ENCODE results near the gene PYROXD2.

The PYROXD2 gene

DNA sequence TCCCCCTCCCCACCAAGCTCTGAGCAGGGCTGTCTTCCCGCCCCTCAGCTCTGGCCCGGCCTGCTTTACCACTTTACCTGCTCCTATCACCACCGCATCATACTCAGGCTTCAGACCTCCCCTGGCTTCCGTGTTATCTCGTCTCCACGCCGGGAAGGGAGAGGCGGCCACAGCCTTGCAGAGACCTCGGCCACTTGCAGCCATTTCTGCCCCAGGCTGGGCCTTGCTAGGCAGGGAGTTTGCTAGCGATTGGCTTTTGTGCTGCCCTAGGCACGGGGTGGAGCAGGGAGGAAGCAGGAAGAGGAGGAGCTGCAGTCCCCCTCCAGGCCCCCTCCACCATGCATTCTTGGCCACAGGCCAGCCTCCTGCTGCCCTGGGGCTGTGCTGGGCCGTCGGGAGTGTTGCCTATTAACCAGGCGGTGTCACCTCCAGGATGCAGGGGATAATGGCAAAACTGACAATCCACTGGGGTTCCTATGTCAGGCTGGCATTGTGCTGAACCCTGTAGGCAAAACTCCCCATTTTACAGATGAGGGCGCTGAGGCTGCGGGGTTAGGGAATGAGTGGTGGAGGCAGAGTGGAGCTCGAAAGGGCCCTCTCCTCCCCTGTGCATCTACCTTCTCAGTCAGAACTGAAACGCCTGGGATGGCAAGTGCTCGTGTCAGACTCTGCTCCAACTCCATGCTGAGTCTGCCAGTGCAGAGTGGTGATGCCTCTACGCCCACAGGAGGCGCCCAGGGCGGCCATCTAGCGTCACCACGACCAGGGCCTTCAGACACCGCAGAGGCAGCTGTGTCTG, at the start of gene PYROXD2:
Gene PYROXD2, minus strand, starts transcription at position 251 of the 799 bp plus-strand sequence. Its CDS starts 47 bp downstream, at position 204.
- DNase-seq = peak; percentile 90

DNA sequence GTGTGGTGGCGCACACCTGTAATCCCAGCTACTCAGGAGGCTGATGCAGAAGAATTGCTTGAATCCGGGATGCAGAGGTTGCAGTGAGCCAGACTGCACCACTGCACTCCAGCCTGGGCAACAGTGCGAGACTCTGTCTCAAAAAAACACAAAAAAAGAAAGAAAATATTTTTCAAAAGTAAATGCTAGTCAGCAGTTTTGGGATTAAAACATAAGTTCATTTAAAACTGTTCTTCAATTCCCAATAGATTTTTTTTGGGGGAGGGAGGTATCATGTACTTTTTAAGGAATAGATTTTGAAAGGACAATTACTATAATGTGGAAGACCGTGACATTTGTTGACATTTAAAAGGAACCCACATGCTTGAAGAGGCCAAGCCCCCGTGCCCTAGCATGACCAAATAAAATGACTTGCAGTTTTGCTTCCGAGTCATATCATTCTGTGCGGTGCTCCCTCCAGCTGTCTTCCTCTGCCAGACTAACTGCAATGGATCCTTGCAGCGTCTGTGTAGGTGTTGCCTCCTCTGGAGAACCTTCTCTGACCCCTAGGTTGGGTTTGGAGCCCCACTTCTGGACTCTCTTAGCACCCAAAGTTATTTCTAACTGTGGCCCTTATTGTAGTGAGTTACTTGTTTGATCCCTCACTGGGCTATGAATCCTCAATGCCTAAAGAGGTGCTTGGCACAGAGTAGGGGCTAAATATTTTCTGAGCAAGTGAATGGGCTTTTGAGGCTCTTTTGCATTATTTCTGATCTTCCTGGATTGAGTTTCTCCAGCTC, 49.2 kb upstream of the PYROXD2 start:
- DNase-seq = no peak

DNA sequence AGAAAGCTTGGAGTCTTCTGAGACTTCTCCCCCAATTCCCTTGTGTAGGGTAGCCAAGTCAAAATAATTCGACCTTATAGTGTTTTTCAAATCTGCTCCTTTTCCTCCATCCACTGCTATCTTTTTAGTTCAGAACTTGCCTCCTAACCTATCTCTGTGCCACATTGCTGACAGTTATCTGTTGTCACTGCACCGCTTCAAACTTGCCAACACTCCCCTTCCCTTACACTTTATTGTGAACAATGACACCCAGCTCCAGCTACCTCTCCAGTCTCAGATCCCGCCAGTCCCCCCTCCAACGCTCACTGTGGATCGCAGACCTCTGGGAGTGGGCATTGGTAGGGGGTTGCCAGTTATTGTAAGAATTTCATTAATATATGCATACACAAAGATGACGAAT, 48.0 kb upstream of the PYROXD2 start:
- DNase-seq = no peak

GRCh38 chr10:98461500-98461842, 46.5 kb upstream of the PYROXD2 start:
- DNase-seq = no peak

DNA sequence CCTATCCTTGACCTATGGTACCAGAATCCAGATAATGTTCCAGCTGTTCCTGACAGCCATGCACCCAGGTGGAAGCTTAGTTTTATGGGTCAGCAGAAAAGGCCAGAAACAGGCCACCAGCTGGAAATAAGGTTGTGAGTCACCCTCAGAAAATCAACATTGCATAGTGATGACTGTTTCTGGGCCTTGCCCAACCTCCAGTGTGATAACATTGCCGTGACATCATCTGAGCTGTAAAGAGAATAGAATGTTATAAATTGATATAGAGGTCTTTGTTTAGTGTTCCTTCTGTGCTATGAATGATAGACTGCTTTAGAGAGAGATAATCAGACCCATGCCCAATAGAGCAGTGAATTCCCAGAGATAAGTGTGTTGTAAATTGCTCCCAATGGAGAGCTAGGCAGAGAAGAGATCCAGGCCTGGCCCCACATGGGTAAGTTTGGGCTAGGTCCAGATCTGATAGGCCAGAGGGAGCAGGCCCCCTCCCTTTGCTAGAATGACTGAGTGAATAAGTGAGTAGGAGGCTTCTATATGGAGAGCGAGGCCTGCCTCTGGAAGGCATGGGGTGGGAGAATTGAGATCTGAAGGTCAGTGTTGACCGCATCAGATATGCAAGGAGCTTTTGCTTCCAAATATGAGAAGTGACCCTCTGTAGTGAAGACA, 46.0 kb upstream of the PYROXD2 start:
- peak; percentile 92 for DNase-seq

DNA sequence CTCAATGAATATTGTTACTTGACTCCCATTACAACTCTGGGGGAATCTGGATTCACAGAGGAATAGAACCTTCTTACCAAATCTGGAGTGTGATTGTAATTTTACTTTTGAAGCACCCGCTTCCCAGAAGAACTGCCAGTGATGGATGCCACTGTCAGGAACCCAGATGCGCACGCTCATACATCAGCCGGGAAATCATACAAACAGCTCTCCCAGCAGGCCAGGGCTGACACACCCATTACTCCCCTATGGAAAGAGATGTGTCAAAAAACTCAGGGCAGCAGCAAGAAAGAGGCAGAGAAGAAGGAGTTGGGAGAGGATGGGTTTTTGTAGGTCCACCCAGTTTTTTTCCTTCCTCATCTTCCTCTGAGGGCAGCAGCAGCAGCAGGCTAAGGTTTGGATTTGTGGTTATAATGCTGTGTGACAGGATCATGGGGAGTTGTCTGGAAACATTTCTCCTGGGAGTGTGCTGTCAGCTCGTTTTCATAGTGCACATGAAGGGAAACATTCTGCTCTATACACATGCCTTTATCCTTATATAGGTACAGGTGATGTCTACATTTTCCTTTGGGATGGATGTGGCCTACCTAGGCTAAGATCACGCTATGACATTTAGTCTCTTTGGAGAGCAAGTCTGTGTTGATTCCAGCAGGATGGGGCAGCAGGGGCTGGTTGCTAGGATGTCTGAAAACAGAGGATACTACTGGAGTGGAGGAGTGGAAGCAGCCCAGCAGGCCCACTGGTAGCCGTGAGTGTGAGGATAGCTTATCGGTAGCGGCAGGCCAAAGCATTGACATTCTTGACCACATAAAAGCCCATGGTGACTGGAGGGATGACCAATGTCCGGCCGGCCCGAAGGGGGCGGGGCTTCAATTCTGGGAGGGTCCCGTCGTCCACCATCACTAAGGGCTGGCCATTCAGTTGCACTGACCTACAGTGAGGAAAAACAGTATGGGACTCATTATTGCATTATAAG, 44.1 kb upstream of the PYROXD2 start:
- DNase-seq = no peak

- no peak for DNase-seq
Observed at GRCh38 chr10:98457721-98458120, 42.7 kb upstream of the PYROXD2 start.

GRCh38 chr10:98456686-98457482, 41.9 kb upstream of the PYROXD2 start:
- no peak for DNase-seq

DNA sequence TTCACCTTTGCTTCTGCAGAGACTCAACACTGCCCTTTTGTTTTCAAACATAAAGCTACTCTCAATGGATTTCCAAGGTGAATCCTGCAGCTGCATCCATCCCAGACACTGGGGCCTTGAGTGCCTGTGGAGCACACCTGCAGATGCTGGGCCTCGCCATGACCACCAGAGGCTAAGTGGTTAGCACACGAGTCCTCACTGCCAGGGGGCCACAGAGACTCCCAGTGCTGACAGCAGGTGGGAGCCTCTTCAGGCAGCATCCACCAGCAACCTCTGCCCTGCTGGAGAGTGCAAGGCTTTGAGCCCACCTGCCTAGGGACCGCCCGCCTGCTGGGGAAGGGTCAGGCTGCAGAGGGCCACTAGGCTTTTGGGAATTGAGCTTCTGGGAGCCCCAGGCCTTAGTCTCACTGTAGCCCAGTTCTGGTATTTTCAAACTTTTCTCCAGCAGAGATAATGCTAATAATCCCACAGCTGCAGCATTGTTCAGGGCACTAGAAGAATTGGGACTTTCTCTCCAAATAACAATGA, 41.1 kb upstream of the PYROXD2 start:
- DNase-seq = no peak

DNA sequence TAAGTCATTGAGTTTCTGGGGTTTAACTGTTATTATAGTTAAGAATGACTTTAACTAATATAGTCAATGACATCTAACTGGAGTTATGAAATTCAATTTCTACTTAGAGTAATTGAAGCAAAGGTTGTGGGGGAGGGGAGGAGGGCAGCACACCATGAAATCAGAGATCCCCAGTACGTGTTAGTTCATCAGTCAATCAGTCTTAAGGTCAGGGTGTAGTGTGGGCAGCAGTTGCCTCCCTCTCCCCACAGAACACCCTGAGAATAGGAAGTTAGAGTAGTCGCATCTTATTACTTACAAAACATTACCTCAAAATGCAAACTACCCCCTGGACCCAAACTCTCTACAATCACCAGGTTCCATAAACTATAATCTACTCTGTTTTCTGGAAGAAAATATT, 38.7 kb upstream of the PYROXD2 start:
- no peak for DNase-seq

DNA sequence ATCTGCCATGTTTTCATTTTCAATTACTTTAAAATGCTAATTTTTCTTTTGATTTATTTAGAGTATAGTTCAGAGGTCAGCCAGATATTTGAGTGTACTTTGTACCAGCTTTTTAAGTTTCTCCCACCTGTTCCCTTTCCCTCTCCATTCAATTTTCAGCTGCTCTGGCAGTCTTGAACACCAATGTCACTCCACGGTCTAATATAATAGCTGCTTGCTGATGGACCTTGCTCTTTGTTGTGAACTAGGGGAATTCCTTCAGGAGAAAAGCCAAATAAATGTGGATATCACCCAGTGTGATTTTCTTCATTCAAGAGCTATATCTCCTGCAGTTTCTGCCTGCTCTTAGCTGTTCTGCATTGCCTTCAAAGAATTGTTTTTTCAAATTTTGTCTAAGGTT, 35.6 kb upstream of the PYROXD2 start:
- DNase-seq = no peak

- DNase-seq = no peak
Observed at GRCh38 chr10:98449287-98449686, 34.3 kb upstream of the PYROXD2 start.

- DNase-seq = peak; percentile 49
Observed at GRCh38 chr10:98446661-98447221, 31.8 kb upstream of the PYROXD2 start, which contains the start of gene HPS1. TSS of gene HPS1 (minus strand) at chr10:98446935. CDS start at chr10:98443240, 3,695 bp downstream.

GRCh38 chr10:98446151-98446660, 31.2 kb upstream of the PYROXD2 start:
- DNase-seq = no peak

GRCh38 chr10:98445200-98445812, 30.3 kb upstream of the PYROXD2 start:
- DNase-seq = no peak

GRCh38 chr10:98444314-98445006, 29.5 kb upstream of the PYROXD2 start:
- peak; percentile 29 for DNase-seq

DNA sequence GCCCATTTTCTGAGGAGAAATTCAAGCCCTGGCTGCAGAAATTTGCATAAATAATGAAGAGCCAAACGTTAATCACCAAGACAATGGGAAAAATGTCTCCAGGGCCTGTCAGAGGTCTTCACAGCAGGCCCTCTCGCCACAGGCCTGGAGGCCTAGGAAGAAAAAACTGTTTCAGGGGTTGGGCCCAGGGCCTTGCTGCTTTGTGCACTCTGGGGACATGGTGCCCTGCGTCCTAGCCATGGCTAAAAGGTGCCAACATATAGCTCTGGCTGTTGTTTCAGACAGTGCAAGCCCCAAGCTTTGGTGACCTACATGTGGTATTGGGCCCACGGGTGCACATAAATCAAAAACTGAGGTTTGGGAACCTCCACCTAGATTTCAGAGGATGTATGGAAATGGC, 23.7 kb upstream of the PYROXD2 start:
- DNase-seq = no peak

DNA sequence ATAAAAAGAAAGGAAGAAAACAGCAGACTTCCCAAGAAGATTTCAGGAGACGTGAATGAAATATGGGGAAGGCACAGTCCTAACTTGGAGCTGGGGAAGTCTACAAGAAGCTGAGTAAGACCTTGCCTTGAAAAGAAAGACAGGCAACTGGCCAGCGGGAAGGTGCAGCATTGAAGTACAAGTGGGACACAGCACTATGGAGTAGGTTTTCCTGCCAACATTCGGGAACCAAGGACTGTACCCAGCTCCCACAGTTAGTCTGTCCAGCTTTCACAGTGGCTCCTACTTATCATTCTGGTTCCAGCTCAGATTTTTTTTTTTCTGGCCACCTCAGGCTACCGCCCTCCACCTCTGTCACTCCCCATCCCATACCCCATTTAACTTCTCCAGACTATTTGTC, 21.7 kb upstream of the PYROXD2 start:
- DNase-seq = no peak

- DNase-seq = no peak
Observed at GRCh38 chr10:98435178-98435577, 20.2 kb upstream of the PYROXD2 start.

Data from kidney glomerular epithelial cell (primary cell).